8988T (cell line): Measurements from ENCODE around the gene AZGP1.
"Not testable (repeated sequence)": the region's sequence is repeated elsewhere in the genome, so short reads cannot be mapped to it uniquely, and the experiment has no call there.

Source experiments
- DNase-seq: peaks from one replicate; pipeline ENCODE4 v3.0.0; 2011

AZGP1 gene

DNA sequence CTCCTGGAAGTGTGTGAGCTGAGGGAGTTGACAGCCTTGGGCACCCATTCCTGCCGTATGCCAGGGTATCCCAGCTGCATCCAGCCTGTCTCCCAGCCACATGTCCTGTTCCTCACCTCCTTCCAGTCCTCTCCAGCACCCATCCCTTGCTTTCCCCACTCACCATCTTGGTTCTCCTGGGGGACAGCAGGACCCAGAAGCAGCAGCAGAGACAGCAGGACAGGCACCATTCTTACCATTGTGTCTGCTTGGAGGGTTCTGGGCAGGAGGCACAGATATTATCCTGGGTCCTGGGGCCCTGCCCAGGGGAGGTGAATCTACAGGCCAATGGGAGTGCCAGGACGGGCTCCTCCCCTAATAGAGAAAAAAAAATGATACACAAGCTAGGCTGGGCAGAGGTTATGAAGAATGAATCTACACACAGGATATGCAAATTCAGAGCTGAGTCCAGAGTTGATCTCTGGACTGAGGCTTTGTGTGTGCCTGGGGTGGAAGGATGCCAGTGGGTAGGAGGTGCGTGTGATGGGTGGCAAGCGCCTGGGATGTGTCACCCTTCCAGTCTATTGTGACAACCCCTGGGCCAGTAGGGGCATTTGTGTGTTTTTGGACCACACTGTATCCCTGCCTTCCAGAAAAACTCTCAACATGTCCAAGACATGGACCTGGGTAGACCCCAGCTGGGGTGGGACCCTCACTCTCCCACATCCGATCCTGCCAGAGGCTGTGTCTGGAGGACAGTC, at the start of gene AZGP1:
Gene AZGP1 (minus strand): TSS at position 250 of the 740 bp plus-strand sequence. CDS start 11 bp downstream, at position 239.
- no peak for DNase-seq

GRCh38 chr7:100024020-100024619, 48.3 kb upstream of the AZGP1 start:
- no peak for DNase-seq

DNA sequence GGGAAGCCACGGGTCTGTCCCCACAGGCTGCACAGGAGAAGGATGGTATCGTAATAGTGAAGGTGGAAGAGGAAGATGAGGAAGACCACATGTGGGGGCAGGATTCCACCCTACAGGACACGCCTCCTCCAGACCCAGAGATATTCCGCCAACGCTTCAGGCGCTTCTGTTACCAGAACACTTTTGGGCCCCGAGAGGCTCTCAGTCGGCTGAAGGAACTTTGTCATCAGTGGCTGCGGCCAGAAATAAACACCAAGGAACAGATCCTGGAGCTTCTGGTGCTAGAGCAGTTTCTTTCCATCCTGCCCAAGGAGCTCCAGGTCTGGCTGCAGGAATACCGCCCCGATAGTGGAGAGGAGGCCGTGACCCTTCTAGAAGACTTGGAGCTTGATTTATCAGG, 47.7 kb upstream of the AZGP1 start:
- no peak for DNase-seq

DNA sequence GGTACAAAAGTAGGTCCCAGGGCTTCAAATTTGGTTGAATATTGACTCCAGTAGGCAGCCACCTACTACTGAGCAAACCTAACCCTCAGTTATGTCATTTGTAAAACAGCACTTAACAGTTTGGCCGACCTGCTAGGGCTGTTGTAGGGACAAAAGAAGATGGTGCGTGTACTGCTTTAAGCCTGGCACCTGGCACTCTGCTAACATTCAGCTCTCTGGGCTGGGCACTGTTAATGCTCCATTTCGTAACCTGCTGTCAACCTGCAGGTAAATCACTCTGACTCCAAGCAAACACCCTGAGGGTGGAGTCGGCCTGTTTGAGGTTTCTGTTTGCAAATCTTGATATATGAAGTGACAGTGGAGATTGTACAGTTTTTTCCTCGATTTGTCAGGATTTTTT, 46.8 kb upstream of the AZGP1 start:
- DNase-seq = no peak

GRCh38 chr7:100021297-100021696, 45.5 kb upstream of the AZGP1 start:
- no peak for DNase-seq

GRCh38 chr7:100019908-100020307, 44.1 kb upstream of the AZGP1 start:
- DNase-seq = no peak

DNA sequence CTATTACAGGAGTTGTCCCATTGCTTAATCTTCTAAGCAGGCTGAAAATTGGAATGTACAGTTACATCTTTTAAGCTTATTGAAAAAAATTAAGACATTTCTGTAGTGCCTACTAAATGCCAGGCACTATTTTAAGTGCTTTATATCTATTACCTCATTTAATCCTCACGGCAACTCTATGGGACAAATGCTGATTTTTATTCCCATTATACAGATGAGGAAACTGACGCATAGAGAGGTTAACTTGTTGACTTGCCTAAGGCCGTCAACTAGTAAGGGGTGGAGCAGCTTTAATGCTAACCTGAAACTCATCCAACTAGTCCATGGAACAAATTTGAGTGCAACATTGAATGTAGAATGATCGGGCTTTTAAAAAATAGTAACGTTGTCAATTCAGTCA, 42.0 kb upstream of the AZGP1 start:
- DNase-seq = no peak

DNA sequence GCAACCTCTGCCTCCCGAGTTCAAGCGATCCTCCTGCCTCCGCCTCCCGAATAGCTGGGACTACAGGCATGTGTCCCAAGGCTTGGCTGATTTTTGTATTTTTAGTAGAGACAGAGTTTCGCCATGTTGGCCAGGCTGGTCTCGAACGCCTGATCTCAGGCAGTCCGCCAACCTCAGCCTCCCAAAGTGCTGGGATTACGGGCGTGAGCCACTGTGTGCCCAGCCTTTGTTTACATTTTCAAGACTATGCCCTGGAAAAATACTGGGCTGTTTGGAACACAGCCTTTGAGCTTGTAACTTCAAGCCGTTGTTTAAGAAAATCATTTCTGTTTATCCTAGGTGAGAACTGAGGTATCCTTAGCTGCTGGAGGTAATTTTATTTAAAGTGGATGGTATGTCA, 41.5 kb upstream of the AZGP1 start:
- no peak for DNase-seq

DNA sequence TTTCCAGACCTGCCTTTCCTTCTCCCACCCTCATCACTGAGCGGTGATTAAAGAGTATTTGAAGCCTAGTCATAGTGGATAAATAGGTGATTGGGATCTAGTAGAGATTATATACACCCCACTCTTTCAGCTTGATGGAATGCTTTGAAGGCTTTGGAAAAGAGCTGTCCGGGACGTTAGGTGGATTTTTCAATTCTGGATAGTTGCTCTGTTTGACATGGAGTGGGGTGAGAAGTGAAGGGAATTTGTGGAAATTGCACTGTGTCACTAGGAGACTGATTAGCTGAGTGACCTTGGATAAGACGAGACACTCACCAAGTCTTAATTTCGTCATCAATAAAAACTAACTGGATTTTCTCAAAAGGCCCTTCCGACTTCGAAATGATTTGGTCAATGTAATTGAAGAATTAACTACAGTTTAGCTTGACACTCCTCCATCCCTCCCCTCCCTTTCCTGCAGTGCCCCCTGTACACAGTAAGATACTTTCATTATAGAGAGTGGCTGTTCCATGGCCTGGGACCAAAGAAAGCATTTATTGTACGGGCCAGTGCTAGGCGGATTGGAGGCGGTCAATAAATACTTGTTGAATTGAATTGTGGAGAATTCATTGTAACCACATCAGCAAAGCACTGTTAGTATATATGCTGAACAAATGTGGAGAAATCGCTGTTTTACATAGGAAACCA, 40.5 kb upstream of the AZGP1 start:
- no peak for DNase-seq

DNA sequence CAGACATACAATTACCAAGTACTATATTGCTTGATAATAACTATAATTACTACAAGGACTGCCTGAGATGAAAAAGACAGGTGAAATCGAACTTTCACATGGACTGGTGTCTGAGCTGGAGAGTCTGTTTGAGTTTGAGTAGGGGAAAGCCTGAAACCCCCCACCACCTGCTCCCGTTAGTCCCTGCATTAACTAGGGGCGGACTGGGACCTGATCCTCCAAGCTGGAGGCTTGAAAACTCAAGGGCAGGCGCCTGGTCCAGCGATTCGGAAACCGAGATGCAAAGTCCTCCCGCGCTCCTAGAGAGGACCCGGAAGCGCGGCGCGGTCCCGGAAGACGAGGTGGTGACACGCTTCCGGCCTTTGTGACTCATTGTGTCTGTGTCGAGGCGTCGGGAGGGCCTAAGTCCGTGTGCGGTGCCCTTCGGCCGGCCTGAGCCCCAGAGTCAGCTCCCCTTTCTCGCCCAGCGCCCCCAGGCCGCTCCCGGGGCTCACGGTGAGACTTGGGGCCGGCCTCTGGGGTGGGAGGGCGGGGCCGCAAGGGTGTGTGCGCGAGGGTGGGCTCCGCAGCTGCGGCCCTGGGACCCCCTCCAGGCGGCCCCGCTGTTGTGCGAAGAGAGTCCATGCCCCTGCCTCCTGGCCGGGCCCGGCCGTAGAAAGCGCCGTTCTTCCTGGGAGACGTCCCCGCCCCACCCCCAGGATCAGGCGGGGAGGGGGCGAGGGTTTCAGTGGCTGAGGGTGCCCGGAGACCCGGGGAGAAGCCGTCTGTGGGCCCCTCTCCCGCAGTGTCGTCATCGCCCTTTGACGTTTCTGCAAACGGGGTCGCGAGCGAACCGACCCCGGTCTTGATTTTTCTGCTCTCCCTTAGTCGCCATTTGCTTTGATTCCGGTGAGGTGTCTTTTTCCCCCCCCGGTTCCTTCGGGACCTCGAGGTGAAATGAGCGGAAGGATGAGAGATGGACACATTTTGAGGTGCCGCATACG, 39.7 kb upstream of the AZGP1 start, which contains the start of gene ZKSCAN1:
Gene ZKSCAN1 (plus strand): TSS at position 365 of the 983 bp plus-strand sequence. CDS start 7,911 bp downstream, outside the sequence.
- peak; percentile 85 for DNase-seq

DNA sequence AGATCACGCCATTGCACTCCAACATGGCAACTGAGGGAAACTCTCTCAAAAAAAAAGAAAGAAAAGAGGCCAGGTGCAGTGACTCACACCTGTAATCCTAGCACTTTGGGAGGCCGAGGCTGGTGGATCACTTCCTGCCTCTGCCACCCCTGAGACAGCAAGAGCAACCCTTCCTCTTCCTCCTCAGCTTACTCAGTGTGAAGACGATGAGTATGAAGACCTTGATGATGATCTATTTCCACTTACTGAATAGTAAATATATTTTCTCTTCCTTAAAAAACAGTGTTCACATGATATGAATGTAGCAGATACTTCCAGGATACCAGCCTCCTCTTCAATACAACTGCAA, 37.5 kb upstream of the AZGP1 start:
- no peak for DNase-seq

GRCh38 chr7:100012385-100013327, 36.8 kb upstream of the AZGP1 start:
- not testable (repeated sequence) for DNase-seq

- no peak for DNase-seq
Observed at GRCh38 chr7:100011516-100011915, 35.7 kb upstream of the AZGP1 start.

DNA sequence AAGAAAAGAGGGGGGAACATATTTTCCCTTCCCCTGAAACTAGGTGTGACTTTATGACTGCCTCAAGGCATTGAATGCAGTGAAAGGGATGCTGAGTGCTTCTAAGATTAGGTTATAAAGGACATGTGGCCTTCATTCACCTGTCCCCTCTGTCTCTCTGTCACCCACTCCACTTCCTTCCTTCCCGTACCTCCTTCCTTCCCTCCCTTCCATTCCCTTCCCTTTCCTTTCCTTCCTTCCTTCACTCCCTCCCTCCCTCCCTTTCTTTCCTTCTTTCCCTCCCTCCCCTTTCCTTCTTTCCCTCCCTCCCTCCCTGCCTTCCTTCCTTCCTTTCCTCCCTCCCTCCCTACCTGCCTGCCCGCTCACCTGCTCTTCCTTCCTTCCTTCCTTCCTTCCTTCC, 35.1 kb upstream of the AZGP1 start:
- DNase-seq = no peak

DNA sequence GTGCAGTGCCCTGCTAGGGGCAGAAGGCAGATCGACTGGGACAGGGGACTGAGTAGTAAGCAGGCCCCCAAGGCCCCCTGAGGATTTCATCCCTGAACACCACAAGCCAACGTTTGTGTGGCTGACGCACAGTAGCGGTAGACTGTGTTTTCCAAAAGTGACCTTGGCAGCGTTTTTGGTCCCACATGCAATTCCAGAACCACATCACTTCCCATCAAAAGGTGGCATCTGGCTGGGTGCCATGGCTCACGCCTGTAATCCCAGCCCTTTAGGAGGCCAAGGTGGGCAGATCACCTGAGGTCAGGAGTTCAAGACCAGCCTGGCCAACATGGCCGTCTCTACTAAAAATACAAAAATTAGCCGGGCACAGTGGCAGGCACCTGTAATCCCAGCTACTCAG, 34.1 kb upstream of the AZGP1 start:
- not testable (repeated sequence) for DNase-seq

DNA sequence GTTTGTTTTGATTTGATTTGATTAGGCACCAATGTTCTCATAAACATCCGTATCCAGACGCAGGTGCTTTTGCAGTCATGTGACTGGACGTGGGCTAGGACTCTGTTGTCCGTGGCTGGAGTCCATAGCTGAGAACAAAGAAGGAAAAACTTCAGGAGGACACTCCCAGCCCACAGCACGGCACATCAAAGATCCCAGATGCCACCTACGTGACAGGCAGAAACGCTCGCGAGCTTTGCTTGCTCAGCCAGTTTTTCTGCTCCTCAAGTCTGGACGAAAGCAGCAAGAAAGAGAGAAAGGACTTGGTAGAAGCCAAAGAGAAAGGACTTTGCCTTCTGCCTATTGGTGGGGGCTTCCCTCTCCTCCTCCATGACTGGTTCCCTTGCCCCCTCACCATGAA, 32.7 kb upstream of the AZGP1 start:
- DNase-seq = no peak

DNA sequence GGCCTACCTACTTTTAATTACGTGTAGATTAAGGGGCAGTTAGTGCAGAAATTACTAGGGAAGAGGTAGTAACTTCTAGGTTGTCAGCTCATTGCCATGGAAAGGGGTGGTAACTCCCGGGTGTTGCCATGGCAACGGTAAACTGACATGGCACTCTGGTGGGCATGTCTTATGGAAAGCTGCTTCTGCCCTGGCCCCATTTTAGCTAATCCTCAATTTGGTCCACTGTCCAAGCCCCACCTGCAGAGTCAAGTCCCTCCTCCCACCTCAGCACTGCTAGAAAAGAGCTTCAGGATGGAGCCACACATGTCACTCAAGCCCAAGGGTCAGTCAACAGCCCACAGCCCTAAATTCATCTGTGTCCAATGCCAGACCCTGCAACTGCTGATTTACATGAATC, 32.1 kb upstream of the AZGP1 start:
- no peak for DNase-seq

GRCh38 chr7:100003711-100004661, 28.2 kb upstream of the AZGP1 start:
- DNase-seq = no peak

DNA sequence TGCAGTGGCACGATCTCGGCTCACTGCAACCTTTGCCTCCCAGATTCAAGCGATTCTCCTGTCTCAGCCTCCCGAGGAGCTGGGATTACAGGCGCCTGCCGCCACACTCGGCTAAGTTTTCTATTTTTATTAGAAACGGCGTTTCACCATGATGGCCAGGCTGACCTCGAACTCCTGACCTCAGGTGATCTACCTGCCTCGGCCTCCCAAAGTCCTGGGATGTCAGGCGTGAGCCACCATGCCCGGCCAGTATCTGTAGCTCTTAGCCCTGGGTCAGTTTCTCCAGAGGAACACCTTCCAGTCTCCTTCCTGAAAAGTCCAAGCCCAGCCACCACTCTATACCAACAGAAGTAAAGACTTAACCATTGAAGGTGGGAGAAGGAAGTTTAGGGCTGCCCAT, 24.4 kb upstream of the AZGP1 start:
- DNase-seq = no peak

- DNase-seq = no peak
Observed at GRCh38 chr7:99997545-99998137, 21.8 kb upstream of the AZGP1 start.
